ENCODE results near the gene MYO18A. TPM values are rescaled to one million over a fixed set of nuclear protein-coding genes. Genes with fewer than 3 reads are reported as not detected.
A peak's percentile ranks its signal among the peaks of the same experiment; 100 is the strongest.

Gene MYO18A
- total RNA-seq, 2 experiments from 2014 or later: 23.8 to 25.0 TPM

DNA sequence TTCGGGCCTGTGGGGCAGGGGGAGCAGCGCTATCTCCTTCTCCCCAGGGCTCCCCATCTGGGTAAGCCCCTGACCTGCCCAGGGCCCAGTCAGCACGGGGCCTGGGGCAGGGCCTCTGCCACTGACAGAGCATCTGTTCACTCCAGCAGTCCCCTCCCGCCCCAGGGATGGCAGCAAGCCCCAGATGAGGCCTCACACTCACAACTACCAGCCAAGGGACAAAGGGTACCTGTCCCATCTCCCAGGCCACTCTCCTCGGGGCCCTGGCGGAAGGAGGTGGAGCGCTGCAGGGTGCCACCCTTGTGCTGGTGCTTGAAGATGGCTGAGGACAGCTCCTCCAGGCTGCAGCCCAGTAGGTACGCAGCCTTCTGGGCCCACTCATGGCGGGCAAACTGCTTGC, 64.8 kb downstream of the MYO18A start:
- Mint-ChIP-seq H3K9me3 (no peaks in the 10 kb centered on the region), H3K4me3 (no peak overlapping the region), H3K36me3 (ENCODE audit: low read depth) (no peaks in the 10 kb centered on the region), H3K4me1 (ENCODE audit: low read depth) (peaks cover 9% of the 10 kb centered on the region), H3K27ac (no peak overlapping the region), H3K27me3 (ENCODE audit: low read depth) (no peaks in the 10 kb centered on the region)
- DNase-seq: no peak
- CTCF ChIA-PET: interaction anchor here (0.6 to 9.9 kb wide), 19 partner anchors 9 to 389 kb away, joined by 3 to 302 read pairs (median 10); partner anchors contain the start of genes MYO18A, PHF12 and TLCD1
- intact Hi-C loops (cut with micrococcal nuclease): loop anchor here (5.0 kb wide), 3 partner anchors 133 to 353 kb away; partner anchors contain the start of gene PHF12

DNA sequence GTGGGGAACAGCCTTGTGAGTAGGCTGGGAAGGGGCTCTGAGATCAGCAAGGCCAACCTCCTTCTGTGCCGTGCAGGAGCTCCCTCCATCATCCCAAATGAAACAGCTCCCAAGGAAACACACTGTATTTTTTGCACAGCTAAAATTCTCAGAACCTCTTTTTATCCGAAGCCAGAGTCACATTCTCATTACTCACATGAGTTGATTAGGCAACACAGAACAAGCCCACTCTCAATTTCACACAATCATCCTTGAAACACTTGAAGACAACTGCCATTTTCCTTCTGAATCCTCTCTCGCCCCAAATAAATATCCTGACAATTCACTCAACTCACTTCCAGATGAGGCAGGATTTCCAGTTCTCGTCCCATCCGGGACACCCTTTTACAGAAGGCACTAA, 66.1 kb downstream of the MYO18A start:
- Mint-ChIP-seq H3K4me1 (ENCODE audit: low read depth) (peaks cover 9% of the 10 kb centered on the region), H3K4me3 (no peak overlapping the region), H3K36me3 (ENCODE audit: low read depth) (no peaks in the 10 kb centered on the region), H3K27me3 (ENCODE audit: low read depth) (no peaks in the 10 kb centered on the region), H3K9me3 (no peaks in the 10 kb centered on the region), H3K27ac (no peak overlapping the region)
- CTCF ChIA-PET: interaction anchor here (0.7 to 9.9 kb wide), 10 partner anchors 8 to 312 kb away, joined by 3 to 302 read pairs (median 4); no protein-coding TSS in a partner anchor
- DNase-seq: no peak
- intact Hi-C loops (cut with micrococcal nuclease): no loop called here

DNA sequence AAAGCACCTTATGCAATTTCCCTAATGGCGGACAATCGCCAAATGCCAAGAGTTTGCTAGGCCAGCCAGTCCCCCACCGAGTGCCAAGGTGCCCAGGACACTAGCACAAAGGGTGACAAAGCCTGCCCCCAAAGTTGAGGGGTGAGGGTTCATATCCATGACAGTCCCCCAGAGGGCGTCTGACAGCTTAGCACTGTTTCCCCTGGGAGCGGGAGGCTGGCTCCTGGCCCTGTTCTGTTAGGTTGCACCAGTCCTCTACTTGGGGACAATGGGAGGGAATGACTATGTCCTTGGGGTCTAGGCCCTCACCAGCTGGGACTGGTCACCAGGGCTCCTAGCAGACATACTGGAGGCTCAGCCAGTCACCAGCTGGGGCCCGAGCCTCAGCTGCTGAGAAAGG, 66.9 kb downstream of the MYO18A start:
- DNase-seq: no peak
- Mint-ChIP-seq H3K27me3 (ENCODE audit: low read depth) (no peaks in the 10 kb centered on the region), H3K36me3 (ENCODE audit: low read depth) (peaks cover 3% of the 10 kb centered on the region), H3K4me1 (ENCODE audit: low read depth) (peaks cover 9% of the 10 kb centered on the region), H3K9me3 (no peaks in the 10 kb centered on the region), H3K4me3 (no peak overlapping the region), H3K27ac (no peak overlapping the region)
- CTCF ChIA-PET: interaction anchor here (0.8 to 9.9 kb wide), 7 partner anchors 9 to 152 kb away, joined by 3 to 302 read pairs (median 4); no protein-coding TSS in a partner anchor
- intact Hi-C loops (cut with micrococcal nuclease): no loop called here

DNA sequence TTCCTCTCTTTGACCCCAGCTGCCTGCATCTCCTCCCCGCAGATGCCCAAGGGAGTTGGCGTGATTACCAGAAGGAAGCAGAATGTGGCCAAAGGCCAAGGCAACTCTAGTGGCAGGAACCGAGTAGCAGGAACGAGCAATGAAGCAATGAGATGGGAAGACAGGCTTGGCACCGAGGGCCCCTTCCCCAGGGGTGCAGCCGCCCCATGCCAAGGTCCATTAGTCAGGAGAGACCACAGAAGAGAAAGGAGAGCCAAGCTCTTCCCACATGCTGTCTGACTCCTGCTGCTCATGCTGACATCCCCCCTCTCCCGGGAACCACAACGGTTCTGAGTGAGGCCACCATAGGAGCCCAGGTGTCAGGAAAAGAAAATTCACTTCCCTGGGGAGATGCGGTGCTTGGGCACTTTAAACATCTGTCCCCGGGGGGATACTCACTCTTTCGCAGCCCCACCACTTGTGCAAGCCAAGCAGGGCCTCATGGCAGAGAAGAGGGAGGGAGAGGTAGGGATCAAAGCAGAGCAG, 67.4 kb downstream of the MYO18A start:
- CTCF ChIA-PET: interaction anchor here (0.6 to 9.9 kb wide), 17 partner anchors 10 to 386 kb away, joined by 3 to 302 read pairs (median 5); partner anchors contain the start of gene TLCD1
- H3K4me3 Mint-ChIP-seq: no peak overlapping the region
- H3K27me3 Mint-ChIP-seq (ENCODE audit: low read depth): no peaks in the 10 kb centered on the region
- H3K36me3 Mint-ChIP-seq (ENCODE audit: low read depth): peaks cover 3% of the 10 kb centered on the region
- DNase-seq: no peak
- intact Hi-C loops (cut with micrococcal nuclease): loop anchor here (1.0 kb wide), 1 partner anchor 148 kb away; no protein-coding TSS in a partner anchor
- H3K4me1 Mint-ChIP-seq (ENCODE audit: low read depth): peaks cover 9% of the 10 kb centered on the region
- no peaks in the 10 kb centered on the region for H3K9me3 Mint-ChIP-seq
- H3K27ac Mint-ChIP-seq: no peak overlapping the region

DNA sequence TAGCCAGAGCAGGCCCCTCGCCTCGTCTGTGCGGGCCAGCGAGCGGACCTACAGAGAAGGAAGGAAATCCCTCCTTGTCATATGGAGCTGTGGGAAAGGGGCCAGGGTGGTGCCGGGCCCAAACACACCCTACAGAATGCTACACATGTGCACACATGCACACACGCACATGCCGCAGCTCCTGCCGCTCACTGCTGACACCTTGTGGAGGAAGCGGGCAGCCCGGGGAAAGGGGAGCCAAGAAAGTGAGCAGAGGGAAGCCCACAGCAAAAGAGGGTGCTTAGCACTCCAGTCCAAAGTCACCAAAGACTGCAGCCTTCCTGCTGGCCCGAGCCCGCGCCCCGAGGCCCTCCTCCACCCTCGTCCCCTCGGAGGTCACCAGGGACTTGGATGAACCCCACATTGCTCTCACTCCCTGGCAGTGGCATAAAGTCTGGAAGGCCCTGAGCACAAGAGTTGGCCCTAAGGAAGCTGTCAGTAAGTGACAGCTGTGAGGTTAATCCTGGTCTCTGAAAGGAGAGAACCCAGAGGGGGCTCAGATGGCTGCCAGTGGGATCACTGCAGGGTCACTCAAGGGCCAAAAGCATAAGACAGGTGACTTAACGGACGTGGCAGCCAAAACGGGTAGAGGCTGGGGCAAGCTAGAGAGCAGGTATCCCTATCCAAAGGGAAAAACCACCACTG, 68.2 kb downstream of the MYO18A start:
- DNase-seq: peak; percentile 81
- Mint-ChIP-seq H3K9me3 (no peaks in the 10 kb centered on the region), H3K4me1 (ENCODE audit: low read depth) (peaks cover 7% of the 10 kb centered on the region), H3K27me3 (ENCODE audit: low read depth) (no peaks in the 10 kb centered on the region), H3K4me3 (no peak overlapping the region), H3K27ac (no peak overlapping the region), H3K36me3 (ENCODE audit: low read depth) (peaks cover 3% of the 10 kb centered on the region)
- CTCF ChIA-PET: interaction anchor here (0.6 to 9.9 kb wide), 24 partner anchors 10 to 541 kb away, joined by 3 to 302 read pairs (median 4); partner anchors contain the start of gene TLCD1
- intact Hi-C loops (cut with micrococcal nuclease): loop anchor here (1.0 kb wide), 1 partner anchor 147 kb away; no protein-coding TSS in a partner anchor

DNA sequence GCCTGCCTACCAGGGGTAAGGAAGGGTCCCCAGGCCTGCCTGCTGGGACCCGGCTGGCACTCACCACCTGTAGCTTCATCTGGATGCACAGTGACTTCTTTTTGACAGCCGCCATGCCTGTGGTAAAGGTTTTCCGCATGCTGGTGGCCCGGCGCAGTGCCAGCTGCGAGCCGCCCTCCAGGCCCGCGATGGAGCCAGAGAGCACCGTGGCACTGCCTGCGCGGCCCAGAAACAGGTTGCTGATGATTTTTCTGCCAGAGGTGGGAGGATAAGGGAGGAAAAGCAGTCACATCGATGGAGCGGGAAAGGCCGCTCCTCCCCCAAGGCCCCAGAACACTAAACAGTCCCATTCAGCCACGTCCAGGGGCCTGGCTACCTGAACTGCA, 69.8 kb downstream of the MYO18A start:
- H3K4me1 Mint-ChIP-seq (ENCODE audit: low read depth): no peaks in the 10 kb centered on the region
- H3K27me3 Mint-ChIP-seq (ENCODE audit: low read depth): no peaks in the 10 kb centered on the region
- intact Hi-C loops (cut with micrococcal nuclease): no loop called here
- CTCF ChIA-PET: interaction anchor here (1.7 to 7.9 kb wide), 4 partner anchors 8 to 145 kb away, joined by 4 to 47 read pairs (median 14); no protein-coding TSS in a partner anchor
- H3K27ac Mint-ChIP-seq: no peak overlapping the region
- no peak for DNase-seq
- H3K36me3 Mint-ChIP-seq (ENCODE audit: low read depth): peaks cover 3% of the 10 kb centered on the region
- H3K4me3 Mint-ChIP-seq: no peak overlapping the region
- no peaks in the 10 kb centered on the region for H3K9me3 Mint-ChIP-seq

DNA sequence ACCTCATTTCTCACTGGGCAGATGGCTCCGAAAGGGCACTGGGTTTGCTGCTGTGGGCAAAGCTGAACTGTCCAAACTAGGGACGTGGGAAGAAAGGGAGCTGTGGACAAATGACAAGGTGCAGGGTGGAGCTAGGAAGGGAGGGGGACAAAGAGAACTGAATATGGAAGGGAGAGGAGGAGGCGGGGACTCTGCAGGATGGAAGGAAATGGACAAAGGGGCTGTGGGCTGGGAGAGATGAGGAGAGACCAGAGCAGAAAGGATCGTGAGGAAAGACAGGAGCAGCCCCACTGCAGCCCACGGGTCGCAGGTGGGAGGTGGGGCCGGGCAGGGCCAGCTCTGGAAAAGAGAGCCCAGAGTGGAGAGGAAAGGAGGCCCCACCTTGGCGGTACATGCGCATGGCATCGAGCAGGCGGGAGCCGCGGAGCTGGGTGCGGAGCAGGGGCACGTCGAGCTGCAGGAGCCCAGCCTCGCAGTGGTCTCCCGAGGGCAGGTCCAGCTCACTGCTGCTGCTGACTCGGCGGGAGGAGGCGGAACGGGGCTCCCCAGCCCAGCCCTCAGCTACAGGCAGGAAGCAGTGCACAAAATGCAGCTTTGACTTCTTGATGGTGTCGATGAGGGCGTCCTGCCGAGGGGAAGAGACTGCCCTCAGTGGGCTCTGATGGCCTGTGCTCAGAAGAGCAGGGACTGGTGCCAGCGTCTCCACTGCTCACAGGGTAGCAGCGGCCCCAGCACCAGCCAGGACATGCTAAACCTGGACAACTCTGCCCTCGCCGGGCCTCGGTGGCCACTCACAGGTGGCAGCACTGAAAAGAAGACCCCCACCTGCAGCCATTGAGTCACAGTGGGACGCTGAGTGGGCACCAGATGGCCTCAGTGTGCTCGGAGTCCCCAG, 70.5 kb downstream of the MYO18A start:
- Mint-ChIP-seq H3K27ac (no peak overlapping the region), H3K27me3 (ENCODE audit: low read depth) (no peaks in the 10 kb centered on the region), H3K9me3 (no peaks in the 10 kb centered on the region), H3K4me1 (ENCODE audit: low read depth) (no peaks in the 10 kb centered on the region), H3K4me3 (no peak overlapping the region), H3K36me3 (ENCODE audit: low read depth) (peaks cover 3% of the 10 kb centered on the region)
- CTCF ChIA-PET: interaction anchor here (1.7 to 7.9 kb wide), 4 partner anchors 9 to 144 kb away, joined by 4 to 47 read pairs (median 14); no protein-coding TSS in a partner anchor
- intact Hi-C loops (cut with micrococcal nuclease): no loop called here
- no peak for DNase-seq

DNA sequence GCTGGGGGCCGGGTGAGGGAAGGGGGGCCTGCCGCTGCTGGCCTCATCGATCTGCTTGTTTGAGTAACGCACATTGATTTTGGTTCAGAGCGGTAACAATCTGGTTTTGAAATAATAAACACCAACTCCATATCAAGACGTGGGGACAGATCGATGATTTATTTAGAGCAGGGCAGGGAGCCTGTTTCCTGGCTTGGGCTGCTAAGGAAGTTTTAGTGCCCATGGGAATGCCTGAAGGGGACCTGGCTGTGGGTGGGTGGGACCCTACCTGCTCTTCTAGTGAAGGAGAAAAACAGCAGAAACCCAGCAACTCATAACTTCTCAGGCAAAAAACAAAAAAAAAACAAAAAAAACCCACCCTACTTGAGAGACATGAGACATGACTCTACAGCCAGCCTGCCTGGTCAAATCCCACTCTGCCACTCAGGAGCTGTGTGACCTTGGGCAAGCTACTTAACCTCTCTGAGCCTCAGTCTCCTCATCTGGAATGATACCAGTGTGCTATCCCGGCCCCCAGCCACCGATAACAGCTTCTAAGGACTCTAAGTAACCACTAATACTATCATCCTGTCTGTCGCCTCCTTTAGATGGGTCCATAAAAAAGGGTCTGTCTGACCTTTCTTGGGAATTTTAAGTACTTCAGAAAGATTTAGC, 71.2 kb downstream of the MYO18A start:
- Mint-ChIP-seq H3K27me3 (ENCODE audit: low read depth) (no peaks in the 10 kb centered on the region), H3K36me3 (ENCODE audit: low read depth) (peaks cover 3% of the 10 kb centered on the region), H3K27ac (no peak overlapping the region), H3K4me1 (ENCODE audit: low read depth) (no peaks in the 10 kb centered on the region), H3K9me3 (no peaks in the 10 kb centered on the region), H3K4me3 (no peak overlapping the region)
- CTCF ChIA-PET: interaction anchor here (1.7 to 2.0 kb wide), 3 partner anchors 8 to 143 kb away, joined by 4 to 23 read pairs (median 4); no protein-coding TSS in a partner anchor
- no peak for DNase-seq
- intact Hi-C loops (cut with micrococcal nuclease): no loop called here

DNA sequence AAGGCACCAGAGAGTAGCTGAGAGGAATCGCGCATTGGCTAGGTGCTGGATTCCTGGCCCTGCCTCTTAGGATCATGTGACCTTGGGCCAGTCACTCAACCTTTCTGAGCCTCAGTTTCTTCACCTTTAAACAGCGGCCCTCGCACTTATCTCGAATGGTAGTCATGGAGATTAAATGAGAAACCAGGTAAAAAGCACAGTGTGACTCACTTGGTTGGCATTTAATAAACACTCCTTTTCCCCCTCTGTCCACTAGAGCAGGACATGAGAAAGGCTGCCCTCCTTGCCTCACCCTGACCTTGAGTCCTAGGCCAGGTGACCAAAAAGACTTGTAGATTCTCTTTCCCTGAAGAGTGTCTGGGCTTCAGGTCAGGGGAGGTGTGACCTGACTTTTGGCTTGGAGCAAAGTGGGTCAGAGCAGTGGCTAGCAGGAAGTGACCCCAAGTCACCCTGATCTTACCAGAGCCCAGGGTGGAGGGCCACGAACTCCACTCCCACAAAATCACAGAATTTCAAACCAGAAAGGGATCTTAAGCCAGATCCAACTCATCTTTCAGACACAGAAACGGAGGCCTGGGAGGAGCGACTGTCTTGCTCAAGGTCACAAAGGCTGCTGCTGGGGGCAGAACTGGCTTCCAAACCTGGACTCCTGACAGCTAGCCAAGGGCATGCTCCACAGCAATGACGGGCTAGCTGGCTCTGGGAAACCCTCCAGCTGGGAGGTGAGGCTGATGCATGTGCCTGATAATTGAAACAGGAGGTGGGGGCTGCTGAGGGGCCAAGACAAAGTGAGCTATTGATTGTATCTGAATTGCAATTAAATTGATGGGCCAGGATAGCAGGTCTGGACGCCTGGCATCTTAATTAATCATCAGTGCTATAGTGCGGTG, 72.0 kb downstream of the MYO18A start:
- H3K36me3 Mint-ChIP-seq (ENCODE audit: low read depth): peaks cover 3% of the 10 kb centered on the region

DNA sequence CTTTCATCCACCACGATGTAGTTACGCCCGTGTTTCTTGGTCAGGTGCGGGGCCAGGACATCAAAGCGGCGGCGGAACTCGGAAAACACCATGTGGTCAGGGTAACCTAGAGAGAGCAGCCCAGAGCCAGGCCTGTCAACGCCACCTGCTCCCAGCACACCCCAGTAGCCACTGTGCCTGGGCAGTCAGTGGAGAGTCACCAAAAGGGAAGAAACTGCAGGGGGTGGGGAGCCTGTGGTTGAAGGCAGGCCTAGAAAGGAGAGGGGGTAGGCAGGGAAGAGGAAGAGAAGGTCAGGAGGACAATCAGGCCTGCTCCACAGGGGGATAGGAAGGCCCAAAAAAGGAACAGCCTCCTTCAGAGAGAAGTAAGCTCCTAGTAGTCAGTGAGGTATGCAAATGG, 73.1 kb downstream of the MYO18A start:
- peaks cover 3% of the 10 kb centered on the region for H3K36me3 Mint-ChIP-seq (ENCODE audit: low read depth)
- intact Hi-C loops (cut with micrococcal nuclease): no loop called here
- CTCF ChIA-PET: interaction anchor here (0.8 to 1.7 kb wide), 3 partner anchors 9 to 141 kb away, joined by 4 to 9 read pairs (median 6); no protein-coding TSS in a partner anchor
- no peaks in the 10 kb centered on the region for H3K27me3 Mint-ChIP-seq (ENCODE audit: low read depth)
- H3K4me1 Mint-ChIP-seq (ENCODE audit: low read depth): no peaks in the 10 kb centered on the region
- no peaks in the 10 kb centered on the region for H3K9me3 Mint-ChIP-seq
- H3K4me3 Mint-ChIP-seq: no peak overlapping the region
- no peak for DNase-seq
- H3K27ac Mint-ChIP-seq: no peak overlapping the region

More for the DNA sequence above, 72.0 kb downstream of the MYO18A start:
- Mint-ChIP-seq H3K4me1 (ENCODE audit: low read depth) (no peaks in the 10 kb centered on the region), H3K27ac (no peak overlapping the region), H3K27me3 (ENCODE audit: low read depth) (no peaks in the 10 kb centered on the region), H3K9me3 (no peaks in the 10 kb centered on the region), H3K4me3 (no peak overlapping the region)
- CTCF ChIA-PET: interaction anchor here (0.8 to 2.0 kb wide), 3 partner anchors 10 to 143 kb away, joined by 4 to 23 read pairs (median 9); no protein-coding TSS in a partner anchor
- intact Hi-C loops (cut with micrococcal nuclease): no loop called here
- DNase-seq: no peak

DNA sequence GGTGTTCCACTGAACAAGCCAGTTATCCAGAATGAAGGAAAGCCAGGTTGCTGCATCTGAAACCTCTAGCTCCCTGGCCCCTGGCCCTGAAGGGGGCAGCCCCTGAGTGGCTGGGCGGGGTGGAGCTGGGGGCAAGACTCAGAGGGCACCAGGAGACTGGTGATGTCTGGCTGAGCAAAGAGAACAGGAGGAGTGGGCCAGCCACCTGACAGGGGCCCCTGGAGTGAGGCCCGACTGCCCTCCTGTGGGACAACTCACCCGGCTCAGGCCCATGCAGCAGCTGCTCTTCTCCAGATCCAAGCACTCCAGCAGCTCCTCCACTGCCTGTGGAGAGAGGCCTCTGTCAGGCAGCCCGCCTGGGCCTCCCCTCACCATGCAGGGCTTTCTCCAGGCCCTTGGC, 76.9 kb downstream of the MYO18A start:
- Mint-ChIP-seq H3K9me3 (no peaks in the 10 kb centered on the region), H3K4me3 (no peak overlapping the region), H3K4me1 (ENCODE audit: low read depth) (peaks cover 6% of the 10 kb centered on the region), H3K27ac (no peak overlapping the region), H3K36me3 (ENCODE audit: low read depth) (peaks cover 4% of the 10 kb centered on the region), H3K27me3 (ENCODE audit: low read depth) (no peaks in the 10 kb centered on the region)
- intact Hi-C loops (cut with micrococcal nuclease): no loop called here
- CTCF ChIA-PET: interaction anchor here (3.2 kb wide), 1 partner anchor 138 kb away, joined by 13 read pairs; no protein-coding TSS in a partner anchor
- no peak for DNase-seq

All from activated naive CD4-positive, alpha-beta T cell treated with anti-CD3 and anti-CD28 coated beads for 36 hours (primary cell).